IPS DF 4.7 (cell line): ENCODE measurements around the gene PPP1CA.

Source experiments
- DNase-seq: peaks from one replicate; pipeline ENCODE4 v3.0.0-alpha.2; 2013; ENCODE audit warnings: low spot score; ENCODE audit errors: extremely low read depth

PPP1CA gene

GRCh38 chr11:67353317-67354074 is 48.2 kb downstream of the PPP1CA start, which contains the start of gene POLD4:
TSS of gene POLD4 (minus strand) at chr11:67353546. CDS start at chr11:67353399, 147 bp downstream.
- no peak for DNase-seq

GRCh38 chr11:67352546-67353316 is 48.9 kb downstream of the PPP1CA start:
- DNase-seq = no peak

GRCh38 chr11:67351275-67352005 is 50.2 kb downstream of the PPP1CA start:
- DNase-seq = no peak

GRCh38 chr11:67349928-67350465 is 51.7 kb downstream of the PPP1CA start:
- no peak for DNase-seq

GRCh38 chr11:67349457-67349856 is 52.2 kb downstream of the PPP1CA start:
- DNase-seq = no peak

GRCh38 chr11:67349036-67349435 is 52.6 kb downstream of the PPP1CA start:
- no peak for DNase-seq
